SK-N-SH (cell line): Measurements from ENCODE around the gene RNF214. TPM values are rescaled to one million over a fixed set of nuclear protein-coding genes. Genes with fewer than 3 reads are reported as not detected.
A peak's percentile ranks its signal among the peaks of the same experiment; 100 is the strongest.

Experiments
- CTCF ChIA-PET: fragments of 300-600, 350-600 bp; formaldehyde crosslinking; extraction: SDS; loops from one replicate; lab custom pipeline; 2021; lab: Yijun Ruan, JAX
- POLR2A ChIA-PET: fragments of 350-600 bp; sonication (Branson Sonifier 250); formaldehyde crosslinking; extraction: SDS; loops from one replicate; lab custom pipeline; 2020; ENCODE audit warnings: antibody characterized with exemption, inconsistent platforms; lab: Yijun Ruan, JAX
- DNase-seq: peaks from one replicate; pipeline ENCODE4 v3.0.0; 2012
- H2AFZ ChIP-seq: fragments of 200-600 bp; sonication (generic); 2 replicates; pipeline ENCODE4 v1.8.1; 2016; ENCODE audit warnings: antibody characterized with exemption, mild to moderate bottlenecking, low read depth
- H3F3A ChIP-seq: fragments of 200-600 bp; sonication (generic); replicated peaks from 2 replicates; pipeline ENCODE3; 2016; ENCODE audit warnings: antibody characterized with exemption, mild to moderate bottlenecking; ENCODE audit not compliant: insufficient read depth
- H3K27ac ChIP-seq, 2 experiments: fragments of 200-500 bp in 1 of 2; fragments of 200-600 bp in 1 of 2; sonication (Bioruptor generic) in 1 of 2; sonication (generic), shearing (Covaris generic) in 1 of 2; 2 replicates each; pipeline versions ENCODE4 v1.5.1 to v1.6.1; 2014 to 2016; ENCODE audit warnings: low read depth in 2 of 2, inconsistent platforms in 1 of 2, low read length in 1 of 2, mild to moderate bottlenecking in 1 of 2, mixed read lengths in 1 of 2
- H3K27me3 ChIP-seq: fragments of 200-600 bp; sonication (generic), shearing (Covaris generic); 2 replicates; pipeline ENCODE4 v1.6.1; 2016; ENCODE audit warnings: mixed run types; ENCODE audit not compliant: insufficient read depth
- H3K36me3 ChIP-seq, 2 experiments: fragments of 200-500 bp in 1 of 2; fragments of 200-600 bp in 1 of 2; sonication (Bioruptor generic) in 1 of 2; sonication (generic) in 1 of 2; replicated peaks in 1 of 2; 2 replicates each; pipeline versions ENCODE3 to v1.5.1; 2014 to 2016; ENCODE audit warnings: low read length in 1 of 2, mild to moderate bottlenecking in 1 of 2; ENCODE audit not compliant: insufficient read depth in 2 of 2, control insufficient read depth in 1 of 2
- H3K4me1 ChIP-seq, 2 experiments: fragments of 200-500 bp in 1 of 2; fragments of 200-600 bp in 1 of 2; sonication (Bioruptor generic) in 1 of 2; sonication (generic), shearing (Covaris generic) in 1 of 2; 2 replicates each; pipeline versions ENCODE4 v1.5.1 to v1.6.1; 2014 to 2016; ENCODE audit warnings: low read depth in 1 of 2, low read length in 1 of 2, mixed run types in 1 of 2; ENCODE audit not compliant: insufficient read depth in 2 of 2, control insufficient read depth in 1 of 2
- H3K4me2 ChIP-seq: fragments of 200-600 bp; sonication (generic), shearing (Covaris generic); 2 replicates; pipeline ENCODE4 v1.6.1; 2017; ENCODE audit warnings: mixed run types
- H3K4me3 ChIP-seq, 2 experiments: fragments of 200-500 bp in 1 of 2; fragments of 200-600 bp in 1 of 2; sonication (Bioruptor generic) in 1 of 2; sonication (generic), shearing (Covaris generic) in 1 of 2; 2 replicates each; pipeline versions ENCODE4 v1.5.1 to v1.8.1; 2014 to 2016; ENCODE audit warnings: low read depth in 2 of 2, inconsistent platforms in 1 of 2, low read length in 1 of 2, mild to moderate bottlenecking in 1 of 2, mixed read lengths in 1 of 2, moderate library complexity in 1 of 2
- H3K79me2 ChIP-seq: fragments of 200-600 bp; sonication (generic); 2 replicates; pipeline ENCODE4 v1.8.1; 2017; ENCODE audit warnings: mild to moderate bottlenecking; ENCODE audit not compliant: insufficient read depth
- H3K9ac ChIP-seq: fragments of 200-600 bp; sonication (generic); 2 replicates; pipeline ENCODE4 v1.6.1; 2017; ENCODE audit warnings: mixed run types
- H3K9me2 ChIP-seq: fragments of 200-600 bp; sonication (generic); 2 replicates; pipeline ENCODE4 v1.6.1; 2017; ENCODE audit warnings: mixed run types
- H3K9me3 ChIP-seq: fragments of 200-600 bp; sonication (generic); 2 replicates; pipeline ENCODE4 v1.6.1; 2017; ENCODE audit warnings: mixed run types, mild to moderate bottlenecking, moderate library complexity
- H4K20me1 ChIP-seq: fragments of 200-600 bp; sonication (generic); 2 replicates; pipeline ENCODE4 v1.6.1; 2017; ENCODE audit warnings: mild to moderate bottlenecking, mixed run types; ENCODE audit not compliant: insufficient read depth
- EP300 ChIP-seq, 2 experiments: IDR thresholded peaks; 2 replicates each; pipeline versions ENCODE4 v1.4.0 to v1.6.1; 2012; ENCODE audit warnings: borderline replicate concordance in 1 of 2, low read depth in 1 of 2, low read length in 1 of 2
- MXI1 ChIP-seq: IDR thresholded peaks from 2 replicates; pipeline ENCODE4 v1.6.1; 2012; ENCODE audit warnings: mild to moderate bottlenecking, low read depth, low read length, improper control_type of control experiment
- NFIC ChIP-seq: IDR thresholded peaks from 2 replicates; pipeline ENCODE4 v1.4.0; 2012; ENCODE audit warnings: borderline replicate concordance
- POLR2AphosphoS5 ChIP-seq: IDR thresholded peaks from 2 replicates; pipeline ENCODE4 v1.6.1; 2012; ENCODE audit warnings: low read depth, low read length
- SIN3A ChIP-seq: IDR thresholded peaks from 2 replicates; pipeline ENCODE4 v1.6.1; 2012; ENCODE audit warnings: low read depth, mild to moderate bottlenecking, low read length, moderate library complexity, borderline replicate concordance
- TCF12 ChIP-seq: IDR thresholded peaks from 2 replicates; pipeline ENCODE4 v1.4.0; 2012
- WGBS: methylation state at CpG from one replicate; pipeline ENCODE4 v1.1.6; 2017; ENCODE audit warnings: low lambda C conversion rate; 5-methylcytosine and 5-hydroxymethylcytosine counted together
- polyA plus RNA-seq, 3 experiments: library from polyadenylated mRNA; depleted of rRNA; stranded (reverse); fragments of >200 nt; gene quantifications; 2 replicates each; pipeline ENCODE4 v1.2.3, GENCODE V29; 2012
- TF ChIP-seq, protein P1 (sequence below): IDR thresholded peaks from 2 replicates; pipeline ENCODE4 v1.6.1; 2012; ENCODE audit warnings: mild to moderate bottlenecking, low read depth, low read length, moderate library complexity
- TF ChIP-seq, protein P2 (sequence below): fragments of 150-350 bp; IDR thresholded peaks from 2 replicates; pipeline ENCODE4 v1.6.1; 2016; ENCODE audit warnings: mild to moderate bottlenecking, low read depth, low read length

The RNF214 gene
- polyA plus RNA-seq, 1 of the 3 experiments (the other 2 are of a cell fraction), result 15.4 TPM

GRCh38 chr11:117199916-117200812, 32.3 kb upstream of the RNF214 start (continued):
- TF ChIP-seq, protein P1, sequence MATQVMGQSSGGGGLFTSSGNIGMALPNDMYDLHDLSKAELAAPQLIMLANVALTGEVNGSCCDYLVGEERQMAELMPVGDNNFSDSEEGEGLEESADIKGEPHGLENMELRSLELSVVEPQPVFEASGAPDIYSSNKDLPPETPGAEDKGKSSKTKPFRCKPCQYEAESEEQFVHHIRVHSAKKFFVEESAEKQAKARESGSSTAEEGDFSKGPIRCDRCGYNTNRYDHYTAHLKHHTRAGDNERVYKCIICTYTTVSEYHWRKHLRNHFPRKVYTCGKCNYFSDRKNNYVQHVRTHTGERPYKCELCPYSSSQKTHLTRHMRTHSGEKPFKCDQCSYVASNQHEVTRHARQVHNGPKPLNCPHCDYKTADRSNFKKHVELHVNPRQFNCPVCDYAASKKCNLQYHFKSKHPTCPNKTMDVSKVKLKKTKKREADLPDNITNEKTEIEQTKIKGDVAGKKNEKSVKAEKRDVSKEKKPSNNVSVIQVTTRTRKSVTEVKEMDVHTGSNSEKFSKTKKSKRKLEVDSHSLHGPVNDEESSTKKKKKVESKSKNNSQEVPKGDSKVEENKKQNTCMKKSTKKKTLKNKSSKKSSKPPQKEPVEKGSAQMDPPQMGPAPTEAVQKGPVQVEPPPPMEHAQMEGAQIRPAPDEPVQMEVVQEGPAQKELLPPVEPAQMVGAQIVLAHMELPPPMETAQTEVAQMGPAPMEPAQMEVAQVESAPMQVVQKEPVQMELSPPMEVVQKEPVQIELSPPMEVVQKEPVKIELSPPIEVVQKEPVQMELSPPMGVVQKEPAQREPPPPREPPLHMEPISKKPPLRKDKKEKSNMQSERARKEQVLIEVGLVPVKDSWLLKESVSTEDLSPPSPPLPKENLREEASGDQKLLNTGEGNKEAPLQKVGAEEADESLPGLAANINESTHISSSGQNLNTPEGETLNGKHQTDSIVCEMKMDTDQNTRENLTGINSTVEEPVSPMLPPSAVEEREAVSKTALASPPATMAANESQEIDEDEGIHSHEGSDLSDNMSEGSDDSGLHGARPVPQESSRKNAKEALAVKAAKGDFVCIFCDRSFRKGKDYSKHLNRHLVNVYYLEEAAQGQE, result no peak
- no peak for TF ChIP-seq EP300 (IDR thresholded peaks at IDR 0.05; ENCODE audit: borderline replicate concordance in 1 of 2, low read depth in 1 of 2, low read length in 1 of 2)
- TF ChIP-seq MXI1, result no peak
- no peak for TF ChIP-seq TCF12
- TF ChIP-seq, protein P2, sequence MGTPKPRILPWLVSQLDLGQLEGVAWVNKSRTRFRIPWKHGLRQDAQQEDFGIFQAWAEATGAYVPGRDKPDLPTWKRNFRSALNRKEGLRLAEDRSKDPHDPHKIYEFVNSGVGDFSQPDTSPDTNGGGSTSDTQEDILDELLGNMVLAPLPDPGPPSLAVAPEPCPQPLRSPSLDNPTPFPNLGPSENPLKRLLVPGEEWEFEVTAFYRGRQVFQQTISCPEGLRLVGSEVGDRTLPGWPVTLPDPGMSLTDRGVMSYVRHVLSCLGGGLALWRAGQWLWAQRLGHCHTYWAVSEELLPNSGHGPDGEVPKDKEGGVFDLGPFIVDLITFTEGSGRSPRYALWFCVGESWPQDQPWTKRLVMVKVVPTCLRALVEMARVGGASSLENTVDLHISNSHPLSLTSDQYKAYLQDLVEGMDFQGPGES, result no peak

GRCh38 chr11:117200813-117201657, 31.4 kb upstream of the RNF214 start:
- Histone ChIP-seq H3K9ac (peak overlapping the region; percentile 64; the same call in 1 of the 2 replicates), H3K27ac (no peak overlapping the region), H3K4me3 (peak overlapping the region; percentile 43 to 51; a peak in 2 of 4 replicates), H3K9me3 (no peaks in the 10 kb centered on the region), H3F3A (peaks cover 23% of the 10 kb centered on the region), H3K36me3 (peaks cover 0 to 23% of the 10 kb centered on the region in 2 experiments), H3K4me2 (peak overlapping the region; percentile 77), H3K9me2 (no peaks in the 10 kb centered on the region), H3K27me3 (no peaks in the 10 kb centered on the region), H3K4me1 (peaks cover 9 to 13% of the 10 kb centered on the region in 2 experiments; a peak in 3 of 4 replicates), H3K79me2 (peaks cover 66% of the 10 kb centered on the region), H2AFZ (no peak overlapping the region), H4K20me1 (peaks cover 26% of the 10 kb centered on the region; the same call in 1 of the 2 replicates)
- CTCF ChIA-PET, result interaction anchor here (0.9 to 1.6 kb wide), 2 partner anchors 25 to 31 kb away, joined by 3 to 4 read pairs; partner anchors contain the start of genes PCSK7 and RNF214
- TF ChIP-seq NFIC (no peak), POLR2AphosphoS5 (no peak), SIN3A (no peak)
- TF ChIP-seq, protein P2, result no peak
- POLR2A ChIA-PET, result no interaction called here
- 95% methylated on average over 12 of the region's 12 CpGs for WGBS
- no peak for DNase-seq
